Raji (cell line): ENCODE data around the gene SLC5A11.

ENCODE experiments used
- POLR2A ChIP-seq: IDR thresholded peaks from 2 replicates; pipeline ENCODE4 v1.6.1; 2011; ENCODE audit warnings: low read depth, low read length, control low read depth; ENCODE audit not compliant: insufficient read depth

Gene SLC5A11

GRCh38 chr16:24920568-24920967 lies 74.8 kb downstream of the SLC5A11 start:
- no peak for TF ChIP-seq POLR2A

- TF ChIP-seq POLR2A, result no peak
These were observed 75.5 kb downstream of the SLC5A11 start for GRCh38 chr16:24921229-24921628.

GRCh38 chr16:24925163-24925562 lies 79.4 kb downstream of the SLC5A11 start:
- no peak for TF ChIP-seq POLR2A

- TF ChIP-seq POLR2A, result no peak
These were observed 83.6 kb downstream of the SLC5A11 start for GRCh38 chr16:24929409-24929808.

- TF ChIP-seq POLR2A, result no peak
These were observed 84.7 kb downstream of the SLC5A11 start for GRCh38 chr16:24930440-24930839.

- no peak for TF ChIP-seq POLR2A
These were observed 85.3 kb downstream of the SLC5A11 start for GRCh38 chr16:24931091-24931490.

GRCh38 chr16:24935336-24935735 lies 89.6 kb downstream of the SLC5A11 start:
- no peak for TF ChIP-seq POLR2A

- TF ChIP-seq POLR2A, result no peak
These were observed 90.4 kb downstream of the SLC5A11 start for GRCh38 chr16:24936151-24936550.

- TF ChIP-seq POLR2A, result no peak
These were observed 93.5 kb downstream of the SLC5A11 start for GRCh38 chr16:24939224-24939623.

- no peak for TF ChIP-seq POLR2A
These were observed 94.0 kb downstream of the SLC5A11 start for GRCh38 chr16:24939738-24940137.

- TF ChIP-seq POLR2A, result no peak
These were observed 97.7 kb downstream of the SLC5A11 start for GRCh38 chr16:24943471-24943870.

- TF ChIP-seq POLR2A, result no peak
These were observed 98.4 kb downstream of the SLC5A11 start for GRCh38 chr16:24944206-24944605.

GRCh38 chr16:24946155-24946554 lies 100.4 kb downstream of the SLC5A11 start:
- TF ChIP-seq POLR2A, result no peak

GRCh38 chr16:24950275-24950674 lies 104.5 kb downstream of the SLC5A11 start:
- no peak for TF ChIP-seq POLR2A

GRCh38 chr16:24953306-24953705 lies 107.5 kb downstream of the SLC5A11 start:
- TF ChIP-seq POLR2A, result no peak

- no peak for TF ChIP-seq POLR2A
These were observed 108.0 kb downstream of the SLC5A11 start for GRCh38 chr16:24953721-24954120.

- TF ChIP-seq POLR2A, result no peak
These were observed 108.4 kb downstream of the SLC5A11 start for GRCh38 chr16:24954137-24954536.
